Esophagus squamous epithelium (tissue), 4 donors: ENCODE results near the gene VPS26C.

ENCODE experiments used
- POLR2A ChIP-seq, 4 donors: fragments of 450-650 bp; IDR thresholded peaks; one replicate each; pipeline ENCODE4 v1.6.1; 2017; ENCODE audit warnings: antibody characterized with exemption in 4 of 4, mild to moderate bottlenecking in 4 of 4, moderate library complexity in 3 of 4
- TF ChIP-seq, protein P1 (sequence below), 6 experiments: fragments of 450-650 bp in 4 of 6; fragments of 200-600 bp in 2 of 6; sonication (generic) in 2 of 6; IDR thresholded peaks; one replicate each; pipeline ENCODE4 v1.5.1; 2016 to 2019; ENCODE audit warnings: antibody characterized with exemption in 6 of 6, mild to moderate bottlenecking in 4 of 6, moderate library complexity in 4 of 6

DNA sequence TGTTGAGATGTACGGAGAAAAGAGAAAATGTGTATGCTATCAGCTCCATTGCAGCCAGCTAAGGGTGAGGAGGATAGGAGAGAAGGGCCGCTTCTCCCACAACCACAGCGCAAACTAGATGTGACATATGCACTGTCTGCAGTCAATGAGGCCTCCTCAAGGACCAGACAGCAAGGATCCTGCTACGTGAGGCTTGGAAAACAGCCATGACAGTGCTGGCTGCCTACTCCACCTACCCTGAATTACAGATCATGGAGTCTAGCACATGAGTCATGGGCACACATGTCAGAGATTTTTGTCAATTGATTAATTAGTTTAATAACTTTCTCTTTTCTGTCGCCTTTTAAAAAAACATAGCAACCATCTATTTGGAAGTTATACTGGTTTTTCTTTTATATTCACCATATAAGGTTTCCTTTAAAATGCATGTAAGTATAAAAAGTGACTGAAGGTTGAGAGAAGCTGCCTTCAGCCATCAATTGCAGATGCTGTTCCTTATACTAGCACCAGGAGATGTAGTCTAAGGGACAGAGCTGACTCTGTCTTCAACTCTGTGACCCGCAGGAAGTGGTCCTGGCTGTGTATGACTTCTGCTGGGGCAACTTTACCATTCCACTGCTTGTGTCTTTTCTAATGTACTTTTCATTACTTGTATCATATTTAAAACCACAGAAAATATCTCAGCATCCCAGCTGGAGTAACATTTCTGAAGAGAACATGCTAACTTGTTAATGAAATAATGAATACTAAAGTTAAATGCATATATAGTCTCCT, 3.1 kb downstream of the VPS26C start:
- TF ChIP-seq, protein P1, sequence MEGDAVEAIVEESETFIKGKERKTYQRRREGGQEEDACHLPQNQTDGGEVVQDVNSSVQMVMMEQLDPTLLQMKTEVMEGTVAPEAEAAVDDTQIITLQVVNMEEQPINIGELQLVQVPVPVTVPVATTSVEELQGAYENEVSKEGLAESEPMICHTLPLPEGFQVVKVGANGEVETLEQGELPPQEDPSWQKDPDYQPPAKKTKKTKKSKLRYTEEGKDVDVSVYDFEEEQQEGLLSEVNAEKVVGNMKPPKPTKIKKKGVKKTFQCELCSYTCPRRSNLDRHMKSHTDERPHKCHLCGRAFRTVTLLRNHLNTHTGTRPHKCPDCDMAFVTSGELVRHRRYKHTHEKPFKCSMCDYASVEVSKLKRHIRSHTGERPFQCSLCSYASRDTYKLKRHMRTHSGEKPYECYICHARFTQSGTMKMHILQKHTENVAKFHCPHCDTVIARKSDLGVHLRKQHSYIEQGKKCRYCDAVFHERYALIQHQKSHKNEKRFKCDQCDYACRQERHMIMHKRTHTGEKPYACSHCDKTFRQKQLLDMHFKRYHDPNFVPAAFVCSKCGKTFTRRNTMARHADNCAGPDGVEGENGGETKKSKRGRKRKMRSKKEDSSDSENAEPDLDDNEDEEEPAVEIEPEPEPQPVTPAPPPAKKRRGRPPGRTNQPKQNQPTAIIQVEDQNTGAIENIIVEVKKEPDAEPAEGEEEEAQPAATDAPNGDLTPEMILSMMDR (IDR thresholded peaks at IDR 0.05), result peak in 1 of 6 experiments; percentile 27
- no peak for TF ChIP-seq POLR2A (IDR thresholded peaks at IDR 0.05)
